HL-60 (cell line): Measurements from ENCODE around the gene KCNQ1OT1.

ENCODE experiments used
- CTCF ChIP-seq: IDR thresholded peaks from one replicate; pipeline ENCODE4 v1.5.1; 2011; ENCODE audit warnings: low read length, control low read depth, inconsistent platforms; ENCODE audit not compliant: insufficient read depth
- GABPA ChIP-seq: IDR thresholded peaks from 2 replicates; pipeline ENCODE4 v1.6.1; 2012; ENCODE audit warnings: low read depth
- POLR2AphosphoS5 ChIP-seq: IDR thresholded peaks from 2 replicates; pipeline ENCODE4 v1.6.1; 2012; ENCODE audit warnings: low read depth
- SPI1 ChIP-seq: IDR thresholded peaks from 2 replicates; pipeline ENCODE4 v1.6.1; 2012; ENCODE audit warnings: low read depth, mild to moderate bottlenecking, borderline replicate concordance
- TF ChIP-seq, protein P1 (sequence below): IDR thresholded peaks from 2 replicates; pipeline ENCODE4 v1.6.1; 2012; ENCODE audit warnings: low read depth; ENCODE audit not compliant: insufficient replicate concordance

DNA sequence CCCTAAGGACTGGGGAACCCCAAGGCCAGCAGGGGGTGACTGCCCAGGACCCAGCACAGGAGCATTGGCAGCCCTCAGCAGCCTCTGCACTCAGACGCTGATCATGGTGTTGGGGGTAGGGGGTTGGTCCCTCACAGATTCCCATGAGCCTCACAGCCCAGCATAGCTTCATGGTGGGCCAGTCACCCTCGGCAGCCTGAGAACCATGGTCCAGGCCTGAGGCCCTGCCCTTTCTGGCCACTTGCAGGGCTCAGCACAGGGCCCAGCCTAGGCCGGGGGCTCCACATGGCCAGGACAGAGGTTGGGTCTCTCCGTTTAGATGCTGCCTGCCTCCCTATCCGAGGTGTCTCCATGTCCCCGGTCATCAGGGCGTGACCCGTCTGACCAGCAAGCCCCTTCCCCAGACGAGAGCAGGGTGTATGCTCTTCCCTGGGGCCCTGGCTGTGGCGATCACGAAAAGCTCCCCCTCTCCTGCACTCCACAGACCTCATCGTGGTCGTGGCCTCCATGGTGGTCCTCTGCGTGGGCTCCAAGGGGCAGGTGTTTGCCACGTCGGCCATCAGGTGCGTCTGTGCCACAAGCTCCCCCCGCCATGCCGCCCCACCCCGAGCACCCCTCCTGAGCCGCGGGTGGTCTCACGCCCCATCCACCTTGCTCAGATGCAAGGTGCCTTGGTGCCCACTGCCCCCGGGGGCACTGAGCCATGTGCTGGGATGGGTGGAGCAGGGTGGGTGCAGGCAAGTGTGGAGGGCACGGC is 128.8 kb downstream of the KCNQ1OT1 start:
- TF ChIP-seq CTCF (no peak), POLR2AphosphoS5 (no peak), GABPA (no peak), SPI1 (no peak)
- TF ChIP-seq, protein P1, sequence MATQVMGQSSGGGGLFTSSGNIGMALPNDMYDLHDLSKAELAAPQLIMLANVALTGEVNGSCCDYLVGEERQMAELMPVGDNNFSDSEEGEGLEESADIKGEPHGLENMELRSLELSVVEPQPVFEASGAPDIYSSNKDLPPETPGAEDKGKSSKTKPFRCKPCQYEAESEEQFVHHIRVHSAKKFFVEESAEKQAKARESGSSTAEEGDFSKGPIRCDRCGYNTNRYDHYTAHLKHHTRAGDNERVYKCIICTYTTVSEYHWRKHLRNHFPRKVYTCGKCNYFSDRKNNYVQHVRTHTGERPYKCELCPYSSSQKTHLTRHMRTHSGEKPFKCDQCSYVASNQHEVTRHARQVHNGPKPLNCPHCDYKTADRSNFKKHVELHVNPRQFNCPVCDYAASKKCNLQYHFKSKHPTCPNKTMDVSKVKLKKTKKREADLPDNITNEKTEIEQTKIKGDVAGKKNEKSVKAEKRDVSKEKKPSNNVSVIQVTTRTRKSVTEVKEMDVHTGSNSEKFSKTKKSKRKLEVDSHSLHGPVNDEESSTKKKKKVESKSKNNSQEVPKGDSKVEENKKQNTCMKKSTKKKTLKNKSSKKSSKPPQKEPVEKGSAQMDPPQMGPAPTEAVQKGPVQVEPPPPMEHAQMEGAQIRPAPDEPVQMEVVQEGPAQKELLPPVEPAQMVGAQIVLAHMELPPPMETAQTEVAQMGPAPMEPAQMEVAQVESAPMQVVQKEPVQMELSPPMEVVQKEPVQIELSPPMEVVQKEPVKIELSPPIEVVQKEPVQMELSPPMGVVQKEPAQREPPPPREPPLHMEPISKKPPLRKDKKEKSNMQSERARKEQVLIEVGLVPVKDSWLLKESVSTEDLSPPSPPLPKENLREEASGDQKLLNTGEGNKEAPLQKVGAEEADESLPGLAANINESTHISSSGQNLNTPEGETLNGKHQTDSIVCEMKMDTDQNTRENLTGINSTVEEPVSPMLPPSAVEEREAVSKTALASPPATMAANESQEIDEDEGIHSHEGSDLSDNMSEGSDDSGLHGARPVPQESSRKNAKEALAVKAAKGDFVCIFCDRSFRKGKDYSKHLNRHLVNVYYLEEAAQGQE, result no peak
